NCI-H1930 (cell line): ENCODE results near the gene SLC6A9.
A peak's percentile ranks its signal among the peaks of the same experiment; 100 is the strongest.

ENCODE experiments used
- DNase-seq, 2 experiments: peaks; one replicate each; lab custom pipeline; 2025; lab: John Stamatoyannopoulos, UW

The SLC6A9 gene

GRCh38 chr1:43983253-43983899 lies 47.9 kb downstream of the SLC6A9 start:
- DNase-seq: no peak

- DNase-seq: no peak
Measured at GRCh38 chr1:43982808-43983207, 48.5 kb downstream of the SLC6A9 start.

- no peak for DNase-seq
Measured at GRCh38 chr1:43982241-43982640, 49.0 kb downstream of the SLC6A9 start.

- DNase-seq: no peak
Measured at GRCh38 chr1:43981636-43982035, 49.6 kb downstream of the SLC6A9 start.

- no peak for DNase-seq
Measured at GRCh38 chr1:43981135-43981491, 50.1 kb downstream of the SLC6A9 start.

GRCh38 chr1:43980255-43981134 lies 50.8 kb downstream of the SLC6A9 start:
- DNase-seq: no peak

- no peak for DNase-seq
Measured at GRCh38 chr1:43979528-43980254, 51.6 kb downstream of the SLC6A9 start.

GRCh38 chr1:43979261-43979527 lies 52.1 kb downstream of the SLC6A9 start:
- no peak for DNase-seq

GRCh38 chr1:43978551-43979260 lies 52.6 kb downstream of the SLC6A9 start, which contains the start of gene B4GALT2:
B4GALT2 (plus strand) TSS chr1:43979210; CDS start chr1:43981161, 1,951 bp downstream.
- DNase-seq: peak in 1 of 2 experiments; percentile 45

- no peak for DNase-seq
Measured at GRCh38 chr1:43978264-43978550, 53.1 kb downstream of the SLC6A9 start.

- no peak for DNase-seq
Measured at GRCh38 chr1:43977376-43978263, 53.6 kb downstream of the SLC6A9 start.

GRCh38 chr1:43976890-43977289 lies 54.4 kb downstream of the SLC6A9 start:
- DNase-seq: no peak

- no peak for DNase-seq
Measured at GRCh38 chr1:43976045-43976444, 55.2 kb downstream of the SLC6A9 start.

GRCh38 chr1:43975249-43975961 lies 55.9 kb downstream of the SLC6A9 start:
- no peak for DNase-seq

- DNase-seq: peak; percentile 83 to 92
Measured at GRCh38 chr1:43974443-43975248, 56.6 kb downstream of the SLC6A9 start, which contains the start of gene ATP6V0B. ATP6V0B (plus strand) TSS chr1:43974960; CDS start chr1:43975041, 81 bp downstream.

- DNase-seq: no peak
Measured at GRCh38 chr1:43973981-43974442, 57.2 kb downstream of the SLC6A9 start.

GRCh38 chr1:43971336-43971980 lies 59.8 kb downstream of the SLC6A9 start:
- DNase-seq: no peak

- no peak for DNase-seq
Measured at GRCh38 chr1:43970911-43971310, 60.4 kb downstream of the SLC6A9 start.

GRCh38 chr1:43970502-43970901 lies 60.8 kb downstream of the SLC6A9 start:
- DNase-seq: no peak
